GM13977 (cell line): ENCODE data around the gene PGAM5.
"Not testable (repeated sequence)": the region's sequence is repeated elsewhere in the genome, so short reads cannot be mapped to it uniquely, and the experiment has no call there.

ENCODE experiments used
- DNase-seq: peaks from one replicate; pipeline ENCODE4 v3.0.0; 2012; ENCODE audit warnings: low spot score
- in situ Hi-C: fragments of 300-500 bp; cut with MboI; formaldehyde crosslinking; loops from one replicate; pipeline ENCODE4 v1.12.0; 2022; ENCODE audit warnings: low sequenced_read_pairs, low pct_unique_long_range_greater_than_20kb, mixed read lengths, inconsistent platforms; ENCODE audit not compliant: unreplicated experiment
- TF ChIP-seq, protein P1 (sequence below): IDR thresholded peaks from 2 replicates; pipeline ENCODE4 v1.5.1; 2012; ENCODE audit warnings: mild to moderate bottlenecking, control low read depth; ENCODE audit not compliant: insufficient read depth; ENCODE audit errors: extremely low read depth, missing control alignments

PGAM5 gene

DNA sequence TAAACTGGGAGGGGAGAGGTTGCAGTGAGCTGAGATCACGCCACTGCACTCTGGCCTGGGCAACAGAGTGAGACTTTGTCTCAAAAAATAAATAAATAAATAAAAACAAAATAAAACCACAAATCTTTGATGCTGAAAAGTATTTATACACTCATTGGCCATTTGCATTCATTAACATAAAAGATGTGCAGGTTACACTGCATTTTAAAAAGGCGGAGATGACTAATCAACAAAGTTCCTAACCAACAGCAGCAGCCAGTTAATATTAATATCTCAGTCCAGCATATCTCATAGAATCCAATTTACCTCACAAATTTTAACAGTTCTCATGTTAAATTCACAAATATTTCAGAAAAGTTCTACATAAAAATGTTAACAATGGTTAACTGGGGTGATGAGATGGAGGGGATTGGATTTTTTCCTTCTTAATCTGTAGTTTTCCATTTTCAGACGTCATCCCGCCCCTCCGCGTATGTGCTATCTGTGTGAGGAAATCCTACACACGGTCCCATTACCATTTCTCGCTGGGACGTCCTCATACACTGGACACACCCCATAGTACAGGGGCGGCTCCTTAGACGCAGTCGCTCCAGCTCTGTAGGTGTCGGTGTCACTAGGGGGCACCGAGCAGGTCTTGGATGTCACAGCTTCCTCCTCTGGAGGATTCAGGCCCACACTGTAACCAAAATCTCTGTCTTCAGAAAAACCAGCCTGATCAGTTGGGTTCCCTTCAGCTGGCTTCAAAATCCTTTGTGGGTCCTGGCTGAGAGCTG is 43.7 kb downstream of the PGAM5 start:
- no peak for DNase-seq
- TF ChIP-seq, protein P1, sequence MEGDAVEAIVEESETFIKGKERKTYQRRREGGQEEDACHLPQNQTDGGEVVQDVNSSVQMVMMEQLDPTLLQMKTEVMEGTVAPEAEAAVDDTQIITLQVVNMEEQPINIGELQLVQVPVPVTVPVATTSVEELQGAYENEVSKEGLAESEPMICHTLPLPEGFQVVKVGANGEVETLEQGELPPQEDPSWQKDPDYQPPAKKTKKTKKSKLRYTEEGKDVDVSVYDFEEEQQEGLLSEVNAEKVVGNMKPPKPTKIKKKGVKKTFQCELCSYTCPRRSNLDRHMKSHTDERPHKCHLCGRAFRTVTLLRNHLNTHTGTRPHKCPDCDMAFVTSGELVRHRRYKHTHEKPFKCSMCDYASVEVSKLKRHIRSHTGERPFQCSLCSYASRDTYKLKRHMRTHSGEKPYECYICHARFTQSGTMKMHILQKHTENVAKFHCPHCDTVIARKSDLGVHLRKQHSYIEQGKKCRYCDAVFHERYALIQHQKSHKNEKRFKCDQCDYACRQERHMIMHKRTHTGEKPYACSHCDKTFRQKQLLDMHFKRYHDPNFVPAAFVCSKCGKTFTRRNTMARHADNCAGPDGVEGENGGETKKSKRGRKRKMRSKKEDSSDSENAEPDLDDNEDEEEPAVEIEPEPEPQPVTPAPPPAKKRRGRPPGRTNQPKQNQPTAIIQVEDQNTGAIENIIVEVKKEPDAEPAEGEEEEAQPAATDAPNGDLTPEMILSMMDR: no peak
- in situ Hi-C loops: no loop called here

DNA sequence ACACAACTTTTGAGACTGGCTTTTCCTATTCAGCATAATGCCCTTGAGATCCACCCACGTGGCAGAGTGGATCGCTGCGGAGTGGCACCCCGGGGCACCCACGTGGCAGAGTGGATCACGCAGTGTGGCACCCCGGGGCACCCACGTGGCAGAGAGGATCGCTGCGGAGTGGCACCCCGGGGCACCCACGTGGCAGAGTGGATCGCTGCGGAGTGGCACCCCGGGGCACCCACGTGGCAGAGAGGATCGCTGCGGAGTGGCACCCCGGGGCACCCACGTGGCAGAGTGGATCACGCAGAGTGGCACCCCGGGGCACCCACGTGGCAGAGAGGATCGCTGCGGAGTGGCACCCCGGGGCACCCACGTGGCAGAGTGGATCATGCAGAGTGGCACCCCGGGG is 48.2 kb downstream of the PGAM5 start:
- DNase-seq, in situ Hi-C loops: not testable (repeated sequence)

DNA sequence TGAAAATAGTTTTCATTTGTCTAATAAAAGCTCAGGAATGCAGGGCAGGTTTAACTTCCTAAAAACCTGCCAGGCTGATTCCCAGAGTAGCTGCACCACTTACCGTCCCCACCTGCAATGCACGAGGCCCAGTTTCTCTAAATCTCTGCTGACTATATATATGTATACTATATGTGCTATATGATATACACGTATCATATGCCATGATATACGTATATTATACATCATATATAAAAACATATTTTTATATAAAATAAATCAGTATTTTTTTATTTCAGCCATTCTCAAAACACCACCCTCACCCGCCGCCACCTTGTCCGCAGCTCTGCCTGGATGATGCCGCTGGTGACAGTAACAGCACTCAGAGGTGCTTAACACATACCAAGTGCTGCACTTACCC is 48.7 kb downstream of the PGAM5 start:
- in situ Hi-C loops: no loop called here
- TF ChIP-seq, protein P1: no peak
- no peak for DNase-seq

DNA sequence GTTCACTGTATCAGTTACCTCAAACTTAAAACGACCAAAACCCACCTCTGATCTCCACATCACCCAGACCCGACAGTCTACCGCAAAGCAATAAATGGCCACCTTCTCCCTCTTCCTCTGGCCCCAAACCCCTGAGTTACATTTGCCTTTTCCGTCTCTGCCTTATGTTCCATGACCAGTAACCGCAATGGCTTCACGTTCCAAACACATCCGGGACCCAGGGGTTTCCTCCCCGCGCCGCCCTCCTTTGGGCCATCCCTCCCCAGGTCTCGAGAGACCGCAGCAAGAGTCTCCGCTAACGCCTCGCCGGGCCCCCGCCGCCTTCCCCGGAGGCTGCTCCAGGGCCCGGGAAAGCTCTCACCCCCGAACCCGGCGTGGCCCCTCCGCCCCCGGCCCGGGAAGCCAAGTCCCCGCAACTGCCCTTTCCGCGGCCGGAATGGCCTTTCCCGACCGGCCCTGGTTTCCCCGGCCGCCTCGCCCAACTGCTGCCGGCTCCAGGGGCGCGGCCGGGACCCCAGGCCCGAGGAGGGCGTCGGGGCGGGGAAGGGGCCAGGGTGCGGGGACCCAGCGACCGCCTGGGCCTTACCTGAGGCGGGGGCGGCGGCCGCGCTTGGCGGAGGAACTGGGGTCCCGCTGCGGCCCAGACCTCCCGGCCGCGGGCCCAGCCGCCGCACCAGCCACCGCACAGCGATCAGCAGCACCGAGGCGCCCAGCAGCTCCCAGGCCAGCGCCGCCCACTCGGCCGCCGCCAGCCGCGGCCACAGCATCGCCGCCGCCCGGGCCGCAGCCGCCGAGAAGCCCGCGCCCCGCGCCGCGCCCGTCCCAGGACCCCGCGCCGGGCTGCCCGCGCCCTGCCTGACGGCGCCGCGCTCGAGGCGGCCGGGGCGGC is 50.6 kb downstream of the PGAM5 start, which contains the start of gene ANKLE2:
ANKLE2 (minus strand) TSS at position 801 of the 889 bp plus-strand sequence; CDS start at position 767, 34 bp downstream.
- in situ Hi-C loops: no loop called here
- DNase-seq: peak; percentile 85
- TF ChIP-seq, protein P1: no peak

DNA sequence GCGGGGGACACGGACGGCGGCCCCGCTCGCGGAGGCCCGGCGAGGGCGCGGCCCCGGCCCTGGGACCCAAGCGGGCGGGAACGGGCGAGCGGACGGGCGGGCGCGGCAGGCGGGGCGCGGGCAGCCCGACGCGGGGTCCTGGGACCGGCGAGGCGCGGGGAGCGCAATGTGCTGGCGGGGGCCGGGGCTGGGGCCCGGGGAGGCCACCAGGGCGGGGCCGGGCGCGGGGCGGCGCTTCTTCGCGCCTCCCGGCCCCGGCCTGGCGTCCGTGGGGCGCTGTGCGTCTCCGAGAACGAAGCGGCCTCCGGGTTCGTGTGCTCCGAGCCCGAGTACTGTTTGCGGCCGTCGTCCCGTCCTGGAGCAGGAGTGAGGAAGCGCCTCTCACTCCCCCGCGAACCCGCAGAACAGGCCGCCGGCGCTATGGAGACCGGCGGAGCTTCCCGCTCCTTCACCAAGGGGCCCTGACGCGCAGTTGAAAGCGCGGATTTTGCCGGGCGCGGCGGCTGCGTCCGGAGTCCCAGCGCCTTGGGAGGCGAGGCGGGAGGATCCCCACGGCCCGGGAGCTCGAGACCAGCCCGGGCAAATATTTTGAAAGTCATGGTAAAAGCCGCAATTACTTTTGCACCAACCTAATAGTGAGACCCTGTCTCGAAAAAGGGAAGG is 51.4 kb downstream of the PGAM5 start:
- TF ChIP-seq, protein P1: peak; percentile 32
- peak; percentile 98 for DNase-seq
- in situ Hi-C loops: no loop called here

DNA sequence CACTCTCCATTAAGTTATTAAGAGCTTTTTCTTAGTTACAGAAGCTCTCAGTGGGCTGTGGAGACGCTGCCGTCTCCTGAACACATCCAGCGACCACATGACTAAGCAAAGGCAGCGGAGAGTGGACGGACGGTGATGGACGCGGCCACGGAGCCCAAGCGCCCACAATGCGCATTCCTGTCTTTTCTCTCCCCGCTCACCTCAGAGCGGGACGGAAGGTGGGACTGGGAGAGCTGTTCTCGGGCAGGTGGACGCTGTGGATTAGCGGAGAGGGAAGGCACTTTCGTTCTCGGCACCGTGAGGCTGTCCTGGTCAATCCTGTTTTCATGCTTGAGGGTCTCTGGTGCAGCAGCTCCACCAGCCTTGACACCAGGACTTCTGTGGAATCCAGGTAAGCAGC is 53.6 kb downstream of the PGAM5 start:
- in situ Hi-C loops: no loop called here
- TF ChIP-seq, protein P1: no peak
- DNase-seq: no peak

DNA sequence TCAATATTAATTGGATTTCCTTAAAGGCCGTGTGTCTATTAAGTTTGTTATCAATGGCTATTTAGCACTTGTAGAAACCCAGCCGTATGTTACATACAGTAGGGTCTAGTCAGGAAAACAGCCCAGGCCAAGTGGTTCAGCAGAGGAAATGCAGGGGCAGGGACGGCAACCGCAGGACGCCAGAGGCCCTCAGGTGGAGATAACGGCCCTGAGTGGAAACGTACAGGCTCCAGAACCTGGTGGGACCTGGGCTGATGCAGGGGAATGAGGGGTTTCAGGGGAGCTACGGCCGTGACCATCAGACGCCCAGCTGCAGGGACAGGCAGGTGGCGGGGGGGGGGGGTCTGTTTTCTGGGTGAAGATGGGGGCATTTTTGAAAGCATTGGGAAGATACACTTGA is 54.7 kb downstream of the PGAM5 start:
- DNase-seq: no peak

More for the DNA sequence above, 54.7 kb downstream of the PGAM5 start:
- TF ChIP-seq, protein P1: no peak
- in situ Hi-C loops: no loop called here
